Neutrophil (primary cell): ENCODE data around the gene ATP6V1A.

ENCODE experiments used
- H3K27ac ChIP-seq: fragments of 200-600 bp; sonication (generic); 2 replicates; pipeline ENCODE4 v1.5.1; 2016; ENCODE audit warnings: mild to moderate bottlenecking, moderate library complexity
- H3K27me3 ChIP-seq: fragments of 200-600 bp; sonication (generic); 2 replicates; pipeline ENCODE4 v1.6.0; 2016; ENCODE audit warnings: mild to moderate bottlenecking
- H3K36me3 ChIP-seq: fragments of 200-600 bp; sonication (generic); 2 replicates; pipeline ENCODE4 v1.5.1; 2017
- H3K4me1 ChIP-seq, 2 experiments: fragments of 200-600 bp in 1 of 2; sonication (generic) in 1 of 2; 1 replicate in 1 of 2; 2 replicates in 1 of 2; pipeline versions ENCODE4 v1.5.1 to v1.6.1; 2013 to 2016; ENCODE audit warnings: low read depth in 1 of 2, low read length in 1 of 2, mild to moderate bottlenecking in 1 of 2, moderate library complexity in 1 of 2; ENCODE audit not compliant: control insufficient read depth in 1 of 2, insufficient read depth in 1 of 2
- H3K4me3 ChIP-seq, 2 experiments: fragments of 200-600 bp in 1 of 2; sonication (generic) in 1 of 2; 1 replicate in 1 of 2; 2 replicates in 1 of 2; pipeline ENCODE4 v1.5.1; 2013 to 2016; ENCODE audit warnings: low read depth in 1 of 2, low read length in 1 of 2, mild to moderate bottlenecking in 1 of 2, moderate library complexity in 1 of 2
- H3K9me3 ChIP-seq: fragments of 200-600 bp; sonication (generic); 2 replicates; pipeline ENCODE4 v1.5.1; 2016
- CTCF ChIP-seq: fragments of 200-600 bp; sonication (generic); IDR thresholded peaks from 2 replicates; pipeline ENCODE4 v1.5.1; 2016; ENCODE audit warnings: antibody characterized with exemption

The ATP6V1A gene

GRCh38 chr3:113721636-113722035 lies 25.2 kb upstream of the ATP6V1A start:
- Histone ChIP-seq H3K27ac (no peak overlapping the region), H3K4me1 (no peaks in the 10 kb centered on the region), H3K36me3 (peaks cover 54% of the 10 kb centered on the region), H3K27me3 (no peaks in the 10 kb centered on the region), H3K9me3 (no peaks in the 10 kb centered on the region), H3K4me3 (no peak overlapping the region)
- no peak for TF ChIP-seq CTCF

- H3K27me3 ChIP-seq, result no peaks in the 10 kb centered on the region
- no peaks in the 10 kb centered on the region for H3K9me3 ChIP-seq
- no peaks in the 10 kb centered on the region for H3K4me1 ChIP-seq
- no peak for TF ChIP-seq CTCF
- no peak overlapping the region for H3K27ac ChIP-seq
- no peak overlapping the region for H3K4me3 ChIP-seq
- H3K36me3 ChIP-seq, result peaks cover 11% of the 10 kb centered on the region
These were observed 18.2 kb upstream of the ATP6V1A start for GRCh38 chr3:113728661-113729060.

- H3K36me3 ChIP-seq, result peaks cover 11% of the 10 kb centered on the region
- H3K27ac ChIP-seq, result no peak overlapping the region
- H3K9me3 ChIP-seq, result no peaks in the 10 kb centered on the region
- H3K27me3 ChIP-seq, result no peaks in the 10 kb centered on the region
- H3K4me1 ChIP-seq, result no peaks in the 10 kb centered on the region
- TF ChIP-seq CTCF, result no peak
- no peak overlapping the region for H3K4me3 ChIP-seq
These were observed 16.3 kb upstream of the ATP6V1A start for GRCh38 chr3:113730550-113730949.

GRCh38 chr3:113731694-113732093 lies 15.1 kb upstream of the ATP6V1A start:
- peaks cover 0 to 5% of the 10 kb centered on the region in 2 experiments for H3K4me1 ChIP-seq
- H3K4me3 ChIP-seq, result no peak overlapping the region
- no peaks in the 10 kb centered on the region for H3K9me3 ChIP-seq
- no peak for TF ChIP-seq CTCF
- H3K27me3 ChIP-seq, result no peaks in the 10 kb centered on the region
- peaks cover 11% of the 10 kb centered on the region for H3K36me3 ChIP-seq
- no peak overlapping the region for H3K27ac ChIP-seq

- H3K27ac ChIP-seq, result peak overlapping the region; percentile 9
- no peaks in the 10 kb centered on the region for H3K9me3 ChIP-seq
- H3K36me3 ChIP-seq, result no peaks in the 10 kb centered on the region
- no peak overlapping the region for H3K4me3 ChIP-seq
- H3K4me1 ChIP-seq, result peaks cover 6 to 11% of the 10 kb centered on the region in 2 experiments
- no peaks in the 10 kb centered on the region for H3K27me3 ChIP-seq
- peak; percentile 77 for TF ChIP-seq CTCF
These were observed 10.2 kb upstream of the ATP6V1A start for GRCh38 chr3:113736548-113737089.

- Histone ChIP-seq H3K9me3 (no peaks in the 10 kb centered on the region), H3K36me3 (no peaks in the 10 kb centered on the region), H3K27me3 (no peaks in the 10 kb centered on the region), H3K27ac (no peak overlapping the region), H3K4me1 (peaks cover 26 to 32% of the 10 kb centered on the region in 2 experiments), H3K4me3 (no peak overlapping the region)
- TF ChIP-seq CTCF, result no peak
These were observed 5.7 kb upstream of the ATP6V1A start for GRCh38 chr3:113741086-113741485.
